Anterior cingulate cortex (tissue), 58 donors: Measurements from ENCODE around the gene ARL15.
"Not testable (repeated sequence)": the region's sequence is repeated elsewhere in the genome, so short reads cannot be mapped to it uniquely, and the experiment has no call there.

Source experiments
- DNase-seq, 58 donors: peaks; one replicate each; lab custom pipeline; 2025; lab: John Stamatoyannopoulos, UW

Gene ARL15

GRCh38 chr5:54063817-54064216 is 246.6 kb downstream of the ARL15 start:
- no peak for DNase-seq

GRCh38 chr5:54062958-54063357 is 247.4 kb downstream of the ARL15 start:
- no peak for DNase-seq

GRCh38 chr5:54060919-54061318 is 249.5 kb downstream of the ARL15 start:
- DNase-seq = not testable (repeated sequence)

GRCh38 chr5:54049963-54050362 is 260.4 kb downstream of the ARL15 start:
- DNase-seq = no peak

- no peak for DNase-seq
Observed at GRCh38 chr5:54049144-54049543, 261.2 kb downstream of the ARL15 start.

GRCh38 chr5:54045077-54045792 is 265.1 kb downstream of the ARL15 start:
- no peak for DNase-seq

GRCh38 chr5:54044276-54044675 is 266.1 kb downstream of the ARL15 start:
- not testable (repeated sequence) for DNase-seq

- DNase-seq = no peak
Observed at GRCh38 chr5:54040804-54041203, 269.6 kb downstream of the ARL15 start.

GRCh38 chr5:54040018-54040417 is 270.4 kb downstream of the ARL15 start:
- no peak for DNase-seq

GRCh38 chr5:54037205-54037604 is 273.2 kb downstream of the ARL15 start:
- no peak for DNase-seq

- no peak for DNase-seq
Observed at GRCh38 chr5:54030981-54031380, 279.4 kb downstream of the ARL15 start.

GRCh38 chr5:54024466-54024865 is 285.9 kb downstream of the ARL15 start:
- DNase-seq = no peak

- no peak for DNase-seq
Observed at GRCh38 chr5:54022223-54022622, 288.1 kb downstream of the ARL15 start.

- no peak for DNase-seq
Observed at GRCh38 chr5:54021431-54022164, 288.8 kb downstream of the ARL15 start.

GRCh38 chr5:54018438-54018837 is 291.9 kb downstream of the ARL15 start:
- no peak for DNase-seq

GRCh38 chr5:54017580-54017979 is 292.8 kb downstream of the ARL15 start:
- DNase-seq = no peak

GRCh38 chr5:54013556-54014194 is 296.7 kb downstream of the ARL15 start:
- DNase-seq = no peak

- DNase-seq = no peak
Observed at GRCh38 chr5:54009828-54010227, 300.5 kb downstream of the ARL15 start.

GRCh38 chr5:54009357-54009756 is 301.0 kb downstream of the ARL15 start:
- DNase-seq = no peak

- peak in 1 of 58 donors; percentile 8 for DNase-seq
Observed at GRCh38 chr5:54007827-54008777, 302.3 kb downstream of the ARL15 start.
